NCI-H1105 treated with DMSO at 0.1 percent for 48 hours (cell line): Measurements from ENCODE around the gene CHAT.

Source experiments
- DNase-seq: peaks from one replicate; lab custom pipeline; 2025; lab: John Stamatoyannopoulos, UW

CHAT gene

GRCh38 chr10:49597426-49598163 is 16.2 kb upstream of the CHAT start:
- no peak for DNase-seq

GRCh38 chr10:49598164-49598856 is 15.5 kb upstream of the CHAT start:
- no peak for DNase-seq

- DNase-seq, result no peak
These were observed 14.9 kb upstream of the CHAT start for GRCh38 chr10:49598986-49599385.

GRCh38 chr10:49599546-49599945 is 14.3 kb upstream of the CHAT start:
- DNase-seq, result no peak

GRCh38 chr10:49600046-49600445 is 13.8 kb upstream of the CHAT start:
- no peak for DNase-seq

- no peak for DNase-seq
These were observed 12.9 kb upstream of the CHAT start for GRCh38 chr10:49600781-49601400.

- no peak for DNase-seq
These were observed 12.0 kb upstream of the CHAT start for GRCh38 chr10:49601857-49602256.

- DNase-seq, result no peak
These were observed 11.3 kb upstream of the CHAT start for GRCh38 chr10:49602380-49603023.

- peak; percentile 79 for DNase-seq
These were observed 8.5 kb upstream of the CHAT start for GRCh38 chr10:49605216-49605938.

GRCh38 chr10:49605939-49606509 is 7.8 kb upstream of the CHAT start:
- peak; percentile 55 for DNase-seq

- DNase-seq, result no peak
These were observed 6.8 kb upstream of the CHAT start for GRCh38 chr10:49606981-49607535.

- DNase-seq, result no peak
These were observed 5.5 kb upstream of the CHAT start for GRCh38 chr10:49608166-49609005.

- DNase-seq, result no peak
These were observed 4.9 kb upstream of the CHAT start for GRCh38 chr10:49609006-49609282.

GRCh38 chr10:49609283-49610113 is 4.3 kb upstream of the CHAT start:
- DNase-seq, result peak; percentile 26

GRCh38 chr10:49610114-49610457 is 3.8 kb upstream of the CHAT start, which contains the start of gene SLC18A3:
Gene SLC18A3 (plus strand): TSS chr10:49610310. CDS start chr10:49610741, 431 bp downstream.
- peak; percentile 46 for DNase-seq

- DNase-seq, result no peak
These were observed 3.2 kb upstream of the CHAT start for GRCh38 chr10:49610458-49611165.

- no peak for DNase-seq
These were observed 2.5 kb upstream of the CHAT start for GRCh38 chr10:49611166-49611815.

- DNase-seq, result no peak
These were observed 1.9 kb upstream of the CHAT start for GRCh38 chr10:49611816-49612512.
